Peyer's patch (tissue), 4 donors: ENCODE results near the gene ECHS1. TPM values are rescaled to one million over a fixed set of nuclear protein-coding genes. Genes with fewer than 3 reads are reported as not detected.

Source experiments
- DNase-seq, 3 donors: peaks; one replicate each; pipeline ENCODE4 v3.0.0-alpha.2; 2017 to 2019
- H3K27ac ChIP-seq, 4 donors: fragments of 200-600 bp; sonication (generic); one replicate each; pipeline ENCODE4 v1.5.1; 2016 to 2019
- H3K27me3 ChIP-seq, 2 donors: fragments of 200-600 bp; sonication (generic); one replicate each; pipeline ENCODE4 v1.5.1; 2019
- H3K36me3 ChIP-seq, 3 donors: fragments of 200-600 bp; sonication (generic); one replicate each; pipeline ENCODE4 v1.5.1; 2016 to 2019
- H3K4me1 ChIP-seq, 4 donors: fragments of 200-600 bp; sonication (generic); one replicate each; pipeline ENCODE4 v1.5.1; 2016 to 2019
- H3K4me3 ChIP-seq, 4 donors: fragments of 200-600 bp; sonication (generic); 1 replicate in 3 of 4; 2 replicates in 1 of 4; pipeline ENCODE4 v1.5.1; 2016 to 2019; ENCODE audit warnings: mild to moderate bottlenecking in 1 of 4
- H3K9me3 ChIP-seq, 4 donors: fragments of 200-600 bp; sonication (generic); one replicate each; pipeline ENCODE4 v1.5.1; 2016 to 2019; ENCODE audit warnings: mild to moderate bottlenecking in 1 of 4
- CTCF ChIP-seq, 6 experiments: fragments of 450-650 bp in 4 of 6; fragments of 200-600 bp in 2 of 6; sonication (generic) in 1 of 6; IDR thresholded peaks; one replicate each; pipeline ENCODE4 v1.5.1; 2017 to 2019; ENCODE audit warnings: antibody characterized with exemption in 6 of 6, mild to moderate bottlenecking in 3 of 6, moderate library complexity in 1 of 6
- POLR2A ChIP-seq, 2 donors: fragments of 450-650 bp; IDR thresholded peaks; one replicate each; pipeline ENCODE4 v1.5.1; 2017; ENCODE audit warnings: antibody characterized with exemption in 2 of 2, mild to moderate bottlenecking in 2 of 2, moderate library complexity in 2 of 2
- total RNA-seq, 4 donors: library from RNA; depleted of rRNA; stranded (reverse); fragments of >200 nt; gene quantifications; one replicate each; pipeline ENCODE4 v1.1.0, GENCODE V29; 2016

The ECHS1 gene
- total RNA-seq, 4 donors from 2014 or later, result 87.5 to 211 (median 172) TPM

GRCh38 chr10:133318494-133319127 is 54.5 kb downstream of the ECHS1 start:
- Histone ChIP-seq H3K4me1 (peaks cover 0 to 6% (median 0%) of the 10 kb centered on the region in 4 donors), H3K9me3 (no peaks in the 10 kb centered on the region), H3K27ac (no peak overlapping the region), H3K27me3 (no peaks in the 10 kb centered on the region), H3K36me3 (no peaks in the 10 kb centered on the region), H3K4me3 (peak overlapping the region; percentile 22 to 52 (median 43))
- no peak for TF ChIP-seq POLR2A (IDR thresholded peaks at IDR 0.05)
- peak; percentile 36 to 80 (median 74) for TF ChIP-seq CTCF (IDR thresholded peaks at IDR 0.05)
- DNase-seq, result peak; percentile 54 to 86 (median 81)

GRCh38 chr10:133316732-133317131 is 56.4 kb downstream of the ECHS1 start:
- no peaks in the 10 kb centered on the region for H3K27me3 ChIP-seq
- TF ChIP-seq CTCF (IDR thresholded peaks at IDR 0.05), result no peak
- no peak for TF ChIP-seq POLR2A (IDR thresholded peaks at IDR 0.05)
- H3K4me3 ChIP-seq, result no peak overlapping the region
- no peaks in the 10 kb centered on the region for H3K9me3 ChIP-seq
- H3K4me1 ChIP-seq, result peaks cover 0 to 6% (median 0%) of the 10 kb centered on the region in 4 donors
- peaks cover 0 to 16% (median 0%) of the 10 kb centered on the region in 3 donors for H3K36me3 ChIP-seq
- no peak overlapping the region for H3K27ac ChIP-seq
- DNase-seq, result no peak

GRCh38 chr10:133316266-133316665 is 56.9 kb downstream of the ECHS1 start:
- no peak for DNase-seq
- H3K36me3 ChIP-seq, result peaks cover 0 to 19% (median 0%) of the 10 kb centered on the region in 3 donors
- H3K4me1 ChIP-seq, result peaks cover 0 to 6% (median 0%) of the 10 kb centered on the region in 4 donors
- H3K9me3 ChIP-seq, result no peaks in the 10 kb centered on the region
- H3K4me3 ChIP-seq, result no peak overlapping the region
- TF ChIP-seq POLR2A (IDR thresholded peaks at IDR 0.05) (no peak), CTCF (IDR thresholded peaks at IDR 0.05) (no peak)
- H3K27ac ChIP-seq, result no peak overlapping the region
- no peaks in the 10 kb centered on the region for H3K27me3 ChIP-seq

GRCh38 chr10:133315847-133316246 is 57.3 kb downstream of the ECHS1 start:
- no peaks in the 10 kb centered on the region for H3K9me3 ChIP-seq
- no peaks in the 10 kb centered on the region for H3K27me3 ChIP-seq
- TF ChIP-seq POLR2A (IDR thresholded peaks at IDR 0.05) (no peak), CTCF (IDR thresholded peaks at IDR 0.05) (no peak)
- no peak overlapping the region for H3K27ac ChIP-seq
- DNase-seq, result no peak
- no peak overlapping the region for H3K4me3 ChIP-seq
- peaks cover 0 to 6% (median 0%) of the 10 kb centered on the region in 4 donors for H3K4me1 ChIP-seq
- peaks cover 0 to 23% (median 0%) of the 10 kb centered on the region in 3 donors for H3K36me3 ChIP-seq

GRCh38 chr10:133314911-133315310 is 58.2 kb downstream of the ECHS1 start:
- H3K4me1 ChIP-seq, result peaks cover 0 to 11% (median 0%) of the 10 kb centered on the region in 4 donors
- no peak for TF ChIP-seq CTCF (IDR thresholded peaks at IDR 0.05)
- no peak for TF ChIP-seq POLR2A (IDR thresholded peaks at IDR 0.05)
- no peak overlapping the region for H3K4me3 ChIP-seq
- no peaks in the 10 kb centered on the region for H3K27me3 ChIP-seq
- DNase-seq, result no peak
- no peak overlapping the region for H3K27ac ChIP-seq
- peaks cover 0 to 33% (median 0%) of the 10 kb centered on the region in 3 donors for H3K36me3 ChIP-seq
- no peaks in the 10 kb centered on the region for H3K9me3 ChIP-seq
